ENCODE measurements around the gene FUT8. TPM values are rescaled to one million over a fixed set of nuclear protein-coding genes. Genes with fewer than 3 reads are reported as not detected.
A peak's percentile ranks its signal among the peaks of the same experiment; 100 is the strongest.
"Not testable (repeated sequence)": the region's sequence is repeated elsewhere in the genome, so short reads cannot be mapped to it uniquely, and the experiment has no call there.

Gene FUT8
- total RNA-seq, 6 experiments from 2014 or later: 59.5 to 70.4 (median 63.8) TPM

- peaks cover 5% of the 10 kb centered on the region; the same call in 1 of the 2 replicates for H3K4me1 Mint-ChIP-seq (ENCODE audit: low read depth)
- no peak overlapping the region for H3K4me3 Mint-ChIP-seq
- H3K9me3 Mint-ChIP-seq: peaks cover 4% of the 10 kb centered on the region; the same call in 1 of the 2 replicates
- H3K27me3 Mint-ChIP-seq (ENCODE audit: insufficient read depth): peaks cover 1% of the 10 kb centered on the region; the same call in 1 of the 2 replicates
- no peak overlapping the region for H3K27ac Mint-ChIP-seq
- TF ChIP-seq CTCF (IDR thresholded peaks at IDR 0.05): no peak
- H3K36me3 Mint-ChIP-seq (ENCODE audit: low read depth): peaks cover 18% of the 10 kb centered on the region
- DNase-seq: no peak
These were observed 276.5 kb downstream of the FUT8 start for GRCh38 chr14:65689070-65689469.

GRCh38 chr14:65692566-65692965 lies 280.0 kb downstream of the FUT8 start:
- H3K4me3 Mint-ChIP-seq; DNase-seq; H3K27me3 Mint-ChIP-seq (ENCODE audit: insufficient read depth); H3K9me3 Mint-ChIP-seq; H3K27ac Mint-ChIP-seq: not testable (repeated sequence)
- Mint-ChIP-seq H3K36me3 (ENCODE audit: low read depth) (peaks cover 18% of the 10 kb centered on the region), H3K4me1 (ENCODE audit: low read depth) (peaks cover 20% of the 10 kb centered on the region)

GRCh38 chr14:65696801-65697200 lies 284.3 kb downstream of the FUT8 start:
- H3K27ac Mint-ChIP-seq: peak overlapping the region; percentile 30
- no peaks in the 10 kb centered on the region for H3K36me3 Mint-ChIP-seq (ENCODE audit: low read depth)
- TF ChIP-seq CTCF (IDR thresholded peaks at IDR 0.05): no peak
- H3K4me1 Mint-ChIP-seq (ENCODE audit: low read depth): peaks cover 20% of the 10 kb centered on the region
- peaks cover 4% of the 10 kb centered on the region; the same call in 1 of the 2 replicates for H3K9me3 Mint-ChIP-seq
- H3K27me3 Mint-ChIP-seq (ENCODE audit: insufficient read depth): no peaks in the 10 kb centered on the region
- peak; percentile 25 for DNase-seq
- peak overlapping the region; percentile 8; the same call in 1 of the 2 replicates for H3K4me3 Mint-ChIP-seq

GRCh38 chr14:65703521-65703920 lies 291.0 kb downstream of the FUT8 start:
- Mint-ChIP-seq H3K4me3 (no peak overlapping the region), H3K9me3 (no peaks in the 10 kb centered on the region; the same call in 1 of the 2 replicates), H3K27ac (no peak overlapping the region), H3K4me1 (ENCODE audit: low read depth) (no peaks in the 10 kb centered on the region), H3K27me3 (ENCODE audit: insufficient read depth) (no peaks in the 10 kb centered on the region), H3K36me3 (ENCODE audit: low read depth) (peaks cover 10% of the 10 kb centered on the region)
- no peak for DNase-seq
- TF ChIP-seq CTCF (IDR thresholded peaks at IDR 0.05): no peak

- Mint-ChIP-seq H3K27me3 (ENCODE audit: insufficient read depth) (no peaks in the 10 kb centered on the region), H3K4me3 (no peak overlapping the region), H3K36me3 (ENCODE audit: low read depth) (peaks cover 11% of the 10 kb centered on the region), H3K4me1 (ENCODE audit: low read depth) (no peaks in the 10 kb centered on the region), H3K9me3 (no peaks in the 10 kb centered on the region; the same call in 1 of the 2 replicates), H3K27ac (no peak overlapping the region)
- TF ChIP-seq CTCF (IDR thresholded peaks at IDR 0.05): no peak
- no peak for DNase-seq
These were observed 291.5 kb downstream of the FUT8 start for GRCh38 chr14:65703996-65704395.

GRCh38 chr14:65704437-65704836 lies 291.9 kb downstream of the FUT8 start:
- no peaks in the 10 kb centered on the region; the same call in 1 of the 2 replicates for H3K9me3 Mint-ChIP-seq
- TF ChIP-seq CTCF (IDR thresholded peaks at IDR 0.05): no peak
- DNase-seq: no peak
- H3K4me1 Mint-ChIP-seq (ENCODE audit: low read depth): no peaks in the 10 kb centered on the region
- no peaks in the 10 kb centered on the region for H3K27me3 Mint-ChIP-seq (ENCODE audit: insufficient read depth)
- H3K27ac Mint-ChIP-seq: 0 out of 2 replicates have a peak overlapping the region, but pooled peaks have one; percentile 10
- H3K36me3 Mint-ChIP-seq (ENCODE audit: low read depth): peaks cover 11% of the 10 kb centered on the region
- no peak overlapping the region for H3K4me3 Mint-ChIP-seq

Data from HFFc6 (cell line).